H4 (cell line): ENCODE results near the gene TACR1. TPM values are rescaled to one million over a fixed set of nuclear protein-coding genes. Genes with fewer than 3 reads are reported as not detected.
"Not testable (repeated sequence)": the region's sequence is repeated elsewhere in the genome, so short reads cannot be mapped to it uniquely, and the experiment has no call there.

Source experiments
- DNase-seq: peaks from one replicate; pipeline ENCODE4 v3.0.0-alpha.2; 2015; ENCODE audit warnings: low spot score
- total RNA-seq: library from RNA; depleted of rRNA; stranded (reverse); fragments of >200 nt; shearing (Covaris generic); gene quantifications from 2 replicates; pipeline ENCODE4 v1.2.3, GENCODE V29; 2014

Gene TACR1
- total RNA-seq, 1 experiment from 2014 or later = 0.14 TPM

DNA sequence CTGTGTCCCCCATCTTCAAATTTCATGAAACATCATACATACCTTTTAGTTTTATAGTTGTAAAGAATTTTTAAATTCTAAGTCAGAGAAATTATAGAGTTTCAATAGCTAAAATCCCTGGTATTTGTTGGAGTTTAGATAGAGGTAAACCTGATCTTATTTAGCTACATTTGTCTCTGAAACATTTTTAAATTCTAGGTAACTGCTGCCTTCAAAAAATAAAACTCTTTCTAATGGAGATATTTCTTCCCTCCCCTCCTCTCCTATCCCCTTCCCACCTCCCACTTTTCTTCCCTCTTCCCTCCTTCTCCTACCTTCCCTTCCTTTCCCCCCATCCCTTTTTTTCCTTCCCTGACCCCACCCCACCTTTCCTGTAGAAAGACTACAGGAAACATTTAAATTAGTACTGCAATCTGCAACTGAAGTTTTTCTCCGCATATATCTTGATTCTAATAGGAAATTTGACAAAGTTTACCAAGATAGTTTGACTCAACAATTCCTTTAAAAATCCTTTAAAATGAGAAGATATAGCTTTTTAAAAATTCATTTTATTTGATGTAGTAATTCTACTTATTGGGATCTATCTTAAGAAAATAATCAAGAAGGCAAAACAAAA lies 4.1 kb downstream of the TACR1 start:
- no peak for DNase-seq

DNA sequence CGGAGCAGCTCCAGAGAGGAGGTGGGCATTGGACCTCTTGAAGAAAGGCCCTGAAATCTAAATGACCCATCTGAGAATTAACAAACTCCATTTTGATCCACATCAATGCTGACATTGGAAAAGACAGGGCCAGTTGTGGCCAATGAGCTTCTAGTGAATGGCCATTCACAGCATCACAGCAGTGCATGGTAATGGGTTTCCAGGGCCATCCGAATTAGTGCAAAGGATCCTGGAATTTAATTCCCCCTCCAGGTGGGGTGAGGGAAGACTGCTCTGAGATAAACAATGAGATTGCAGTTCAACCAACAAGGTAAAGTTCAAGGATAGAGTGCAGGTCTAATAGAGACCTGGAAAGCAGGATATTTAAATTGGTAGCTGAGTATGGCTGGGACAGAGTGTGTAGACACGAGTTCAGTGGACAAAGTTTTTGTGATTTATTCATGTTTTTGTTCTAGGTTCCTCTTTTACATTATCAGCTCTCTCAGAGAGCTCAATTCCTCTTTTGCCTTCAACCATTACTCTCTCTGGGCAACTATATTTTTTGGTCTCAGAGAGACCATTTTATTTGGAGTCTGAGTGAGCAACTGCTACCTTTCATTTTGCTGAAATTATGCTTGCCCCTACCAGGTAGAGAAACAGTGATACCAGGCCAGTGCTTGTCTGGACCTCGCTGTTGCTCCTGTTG lies 5.0 kb downstream of the TACR1 start:
- no peak for DNase-seq

DNA sequence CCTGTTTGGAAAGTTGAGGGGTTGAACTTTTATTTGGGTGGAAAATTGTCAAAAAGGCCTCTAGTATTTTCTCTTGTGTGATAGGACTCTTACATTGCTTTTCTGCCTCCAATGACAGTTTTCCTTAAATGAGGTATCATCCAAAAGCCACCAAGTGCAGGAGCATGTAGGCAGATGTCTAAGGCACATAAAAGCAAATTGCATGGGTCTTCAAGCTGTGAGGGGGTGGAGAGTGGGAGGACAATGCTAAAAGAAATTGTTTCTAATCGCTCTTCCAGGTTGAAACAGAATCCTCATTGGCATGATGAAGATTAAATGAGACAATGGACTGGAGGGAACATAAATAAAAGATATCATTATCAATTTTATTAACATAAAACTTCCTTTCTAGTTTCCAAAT lies 6.8 kb downstream of the TACR1 start:
- DNase-seq = no peak

DNA sequence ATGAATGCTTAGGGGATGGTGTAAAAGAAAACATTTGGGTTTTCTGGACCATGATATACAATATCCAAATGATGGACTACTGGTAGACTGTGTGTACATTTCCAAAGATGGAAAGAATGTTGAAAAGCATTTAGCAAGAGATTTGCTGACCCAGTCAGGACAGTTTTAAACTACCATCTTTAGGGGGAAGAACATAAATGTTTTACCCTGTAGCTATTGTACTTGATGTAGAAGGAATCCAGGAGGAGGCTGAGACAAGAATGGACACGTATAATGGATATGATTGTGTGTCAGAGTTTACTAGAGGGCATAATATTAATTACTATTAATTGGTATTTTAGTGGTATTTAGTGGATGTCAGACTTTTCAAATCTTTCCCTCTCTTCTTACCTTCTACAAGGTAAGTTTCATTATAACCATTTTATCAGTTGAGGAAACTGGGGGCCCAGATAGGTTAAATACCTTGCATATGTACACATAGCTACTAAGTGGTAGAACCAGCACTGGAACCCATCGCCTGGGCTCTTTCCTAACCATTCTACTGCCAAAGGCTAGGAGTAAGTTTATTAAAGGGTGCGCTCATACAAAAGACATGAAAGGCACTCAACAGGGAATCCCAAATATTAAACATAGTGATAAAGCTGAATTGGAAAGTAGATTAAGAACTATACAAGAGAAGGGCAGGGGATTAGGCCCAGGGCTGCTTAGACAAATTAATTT lies 8.9 kb downstream of the TACR1 start:
- no peak for DNase-seq

DNA sequence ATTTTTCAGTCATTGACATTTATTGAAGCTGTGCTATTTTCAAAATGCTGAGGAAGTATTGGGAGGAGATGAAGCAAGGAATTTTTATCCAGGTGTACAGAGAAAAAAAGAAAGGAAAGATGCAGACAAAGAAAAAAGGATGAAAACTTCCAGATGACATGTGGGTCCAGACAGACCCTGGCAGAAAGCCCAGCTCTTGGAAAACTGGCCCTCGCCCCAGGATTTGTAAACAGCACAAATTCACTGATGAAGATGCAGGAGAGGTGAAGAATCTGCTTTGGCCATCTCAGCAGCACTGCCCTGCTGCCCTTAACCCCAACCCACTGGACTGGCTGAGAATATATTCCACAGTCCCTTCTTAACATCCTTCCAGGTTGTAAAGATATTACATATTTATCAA lies 12.5 kb downstream of the TACR1 start:
- no peak for DNase-seq

DNA sequence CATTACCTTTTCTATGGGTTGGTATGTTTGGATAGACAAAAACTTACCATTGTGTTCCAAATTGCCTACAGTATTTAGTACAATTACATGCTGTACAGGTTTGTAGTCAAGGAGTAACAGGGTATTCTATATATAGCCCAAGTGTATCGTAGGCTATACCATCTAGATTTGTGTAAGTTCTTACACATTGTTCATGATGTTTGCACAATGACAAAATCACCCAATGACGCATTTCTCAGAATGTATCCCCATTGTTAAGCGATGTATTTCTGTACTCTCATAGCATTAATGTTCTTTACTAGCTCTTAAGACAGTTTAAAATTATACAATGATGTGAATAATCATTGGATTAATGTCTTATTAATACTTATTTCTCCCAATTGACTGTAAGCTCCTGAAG lies 16.7 kb downstream of the TACR1 start:
- DNase-seq = no peak

DNA sequence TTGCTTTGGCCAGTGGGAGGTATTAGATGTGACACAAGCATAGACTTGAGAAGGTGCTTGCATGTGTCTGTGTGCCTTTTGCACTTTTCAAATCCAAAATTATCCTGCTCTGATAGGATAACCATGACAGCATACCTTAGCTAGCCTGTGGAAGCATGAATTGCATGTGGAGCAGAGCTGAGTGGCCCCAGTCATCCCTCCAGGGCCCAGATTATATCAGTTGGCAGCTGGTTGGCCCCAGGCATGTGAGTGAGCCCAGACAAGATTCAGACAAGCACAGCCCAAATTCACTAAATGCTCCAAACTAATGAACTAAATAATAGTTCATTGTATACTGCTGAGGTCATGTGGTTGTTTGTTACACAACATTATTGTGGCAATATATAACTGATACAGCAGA lies 18.8 kb downstream of the TACR1 start:
- DNase-seq = no peak

DNA sequence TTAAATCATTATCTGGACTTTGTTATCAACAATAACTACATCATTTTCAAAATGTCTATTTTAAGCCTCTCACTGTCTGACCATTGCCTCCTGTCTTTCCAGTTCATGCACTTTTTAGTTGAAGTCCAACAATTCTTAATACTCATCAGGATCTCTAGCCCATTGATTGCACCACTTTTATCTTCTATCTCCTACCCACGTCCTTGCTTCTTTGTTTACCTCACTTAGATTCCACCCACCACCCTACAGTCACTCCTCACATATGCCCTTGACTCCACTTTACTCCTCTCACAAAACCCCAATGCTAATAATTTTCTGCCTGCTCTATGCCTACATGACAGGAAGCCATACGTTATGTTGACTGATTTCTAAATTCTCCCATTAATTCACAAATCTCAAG lies 21.9 kb downstream of the TACR1 start:
- DNase-seq = no peak

DNA sequence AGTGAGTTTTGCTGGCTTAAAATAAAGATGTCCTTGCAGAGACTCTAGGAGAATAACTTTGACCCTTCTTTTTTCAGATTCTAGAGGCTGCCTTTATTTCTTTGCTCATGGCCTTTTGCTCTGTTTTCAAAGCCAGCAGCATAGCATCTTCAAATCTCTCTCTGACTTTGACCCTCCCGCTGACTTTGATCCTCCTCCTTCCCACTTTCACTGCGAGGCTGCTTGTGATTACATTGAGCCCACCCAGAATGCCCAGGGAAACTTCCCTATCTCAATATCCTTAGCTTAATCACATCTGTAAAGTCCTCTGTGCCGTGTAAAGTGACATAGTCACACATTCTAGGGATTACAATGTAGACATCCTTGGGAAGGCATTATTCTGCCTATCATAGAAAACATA lies 23.9 kb downstream of the TACR1 start:
- DNase-seq = no peak

DNA sequence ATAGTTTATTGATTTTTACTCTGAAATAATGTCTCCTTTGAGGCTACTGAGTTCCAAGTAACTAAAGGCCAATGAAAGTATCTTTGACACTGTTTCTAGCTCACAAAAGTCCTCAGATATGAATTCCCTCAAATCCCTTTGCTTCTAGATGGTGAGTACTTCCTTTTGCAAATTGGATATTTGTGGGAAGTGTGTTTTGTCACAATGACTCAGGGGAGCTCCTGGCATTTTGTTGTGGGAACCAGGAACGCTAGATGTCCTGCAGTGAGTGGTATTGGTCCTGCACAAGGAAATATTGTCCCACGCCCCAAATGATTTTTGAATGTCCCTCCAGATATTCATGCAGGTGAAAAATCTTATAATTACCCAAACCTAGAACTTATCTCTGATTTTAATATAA lies 24.3 kb downstream of the TACR1 start:
- no peak for DNase-seq

DNA sequence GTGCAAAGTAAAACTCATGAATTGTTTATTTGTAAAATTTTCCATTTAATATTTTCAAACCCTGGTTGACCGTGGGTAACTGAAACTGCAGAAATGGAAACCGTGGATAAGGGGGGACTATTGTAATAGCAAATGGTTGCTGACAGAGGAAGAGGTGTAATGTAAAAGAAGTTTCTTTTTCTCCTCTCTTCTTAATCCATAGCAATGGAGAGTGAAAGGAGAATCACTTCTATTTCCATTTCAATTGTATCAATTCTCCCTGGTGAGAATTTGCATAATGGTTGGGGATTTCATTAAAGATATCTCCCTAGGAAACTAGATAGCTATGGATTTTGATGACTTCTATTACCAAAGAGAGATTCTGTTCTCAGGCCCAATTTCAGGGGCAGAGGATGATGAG lies 24.8 kb downstream of the TACR1 start:
- DNase-seq = no peak

DNA sequence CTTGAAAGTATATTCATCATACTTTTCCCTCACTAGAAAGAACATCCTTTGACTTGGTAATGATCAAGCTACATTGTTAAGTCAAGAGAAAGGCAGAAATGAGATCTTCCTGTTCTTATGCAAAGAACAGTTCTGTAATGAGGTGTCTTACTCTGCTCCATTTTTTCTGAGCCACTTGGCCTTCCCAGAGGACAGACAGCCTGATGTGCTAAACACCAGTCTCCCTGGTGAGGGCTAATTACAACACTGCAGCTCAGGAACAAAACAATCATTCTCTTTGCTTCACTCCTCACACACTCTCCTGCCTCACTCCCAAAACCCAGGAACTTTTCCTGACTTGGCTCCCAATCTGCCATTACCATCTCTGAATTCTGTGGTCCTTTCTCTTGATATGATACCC lies 25.6 kb downstream of the TACR1 start:
- no peak for DNase-seq

DNA sequence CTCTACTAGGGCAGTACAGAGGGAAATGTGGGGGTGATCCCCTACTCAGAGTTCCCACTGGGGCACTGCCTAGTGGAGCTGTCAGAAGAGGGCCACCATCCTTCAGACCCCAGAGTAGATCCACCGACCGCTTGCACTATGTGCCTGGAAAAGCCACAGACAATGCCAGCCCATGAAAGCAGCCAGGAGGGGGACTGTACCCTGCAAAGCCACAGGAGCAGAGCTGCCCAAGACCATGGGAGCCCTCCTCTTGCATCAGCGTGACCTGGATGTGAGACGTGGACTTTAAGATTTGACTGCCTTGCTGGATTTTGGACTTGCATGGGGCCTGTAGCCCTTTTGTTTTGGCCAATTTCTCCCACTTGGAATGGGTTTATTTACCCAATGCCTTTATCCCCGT lies 27.9 kb downstream of the TACR1 start:
- DNase-seq = not testable (repeated sequence)

DNA sequence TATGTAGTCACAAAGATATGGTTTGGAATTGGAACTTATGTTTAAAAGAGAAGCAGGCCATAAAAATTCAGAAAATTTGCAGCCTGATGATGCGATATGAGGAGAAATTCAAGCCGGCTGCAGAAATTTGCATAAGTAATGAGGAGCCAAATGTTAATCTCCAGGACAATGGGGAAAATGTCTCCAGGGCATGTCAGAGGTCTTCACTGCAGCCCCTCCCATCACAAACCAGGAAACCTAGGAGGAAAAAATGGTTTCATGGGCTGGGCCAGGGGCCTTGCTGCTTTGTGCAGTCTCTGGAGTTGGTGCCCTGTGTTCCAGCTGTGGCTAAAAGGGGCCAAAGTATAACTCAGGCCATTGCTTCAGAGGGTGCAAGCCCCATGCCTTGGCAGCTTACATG lies 28.4 kb downstream of the TACR1 start:
- DNase-seq = no peak

DNA sequence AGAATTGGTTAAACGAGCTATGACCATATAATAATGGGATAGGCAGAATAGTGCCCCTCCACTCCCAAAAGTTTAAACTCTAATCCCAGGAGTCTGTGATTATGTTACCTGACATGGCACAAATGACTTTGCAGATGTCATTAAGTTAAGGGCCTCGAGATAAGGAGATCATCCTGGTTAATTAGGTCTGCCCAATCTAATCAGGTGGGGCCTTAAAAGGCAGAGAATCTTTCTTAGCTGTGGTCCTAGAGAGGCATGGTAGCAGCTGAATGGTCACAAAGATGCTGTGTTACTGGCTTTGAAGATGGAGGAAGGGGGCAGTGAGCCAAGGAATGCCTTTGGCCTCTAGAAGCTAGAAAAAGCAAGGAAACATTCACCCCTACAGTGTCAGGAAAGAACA lies 31.1 kb downstream of the TACR1 start:
- no peak for DNase-seq

DNA sequence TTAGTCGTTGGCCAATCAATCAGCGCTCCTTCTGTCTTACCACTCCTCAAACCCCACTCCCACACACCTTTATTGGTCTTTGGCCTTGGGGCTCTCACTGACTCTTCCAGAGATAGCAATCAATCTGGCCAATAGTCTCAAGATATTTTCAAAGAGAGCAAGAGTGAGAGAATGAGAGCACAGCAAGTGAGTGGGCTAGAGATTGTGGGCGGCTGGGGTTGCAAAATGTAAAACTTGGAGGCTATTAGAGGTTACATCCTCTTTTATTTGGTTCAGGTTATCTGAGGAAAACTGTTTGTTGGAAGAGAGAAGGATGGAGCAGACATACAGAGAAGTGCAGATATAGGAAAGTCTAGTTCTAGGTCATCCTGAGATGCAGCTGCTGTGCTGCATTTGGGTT lies 32.8 kb downstream of the TACR1 start:
- no peak for DNase-seq

DNA sequence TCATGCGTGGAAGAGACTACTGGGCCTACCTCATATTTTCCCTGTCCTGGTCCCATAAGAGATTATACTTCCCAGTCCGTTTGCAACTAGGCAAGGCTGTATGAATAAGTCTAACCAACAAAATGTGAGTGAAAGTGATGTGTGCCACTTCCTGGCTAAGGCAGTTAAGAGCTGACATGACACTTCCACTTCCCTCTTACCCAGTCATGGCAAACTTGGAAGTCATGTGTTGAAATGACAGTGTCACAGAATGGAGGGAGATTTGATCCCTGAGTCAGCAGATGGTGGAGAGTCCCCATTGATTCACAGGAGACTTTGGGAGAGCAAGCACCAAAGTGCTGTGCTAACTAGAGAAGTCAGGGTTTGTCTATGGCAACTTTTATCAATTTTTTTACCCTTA lies 36.4 kb downstream of the TACR1 start:
- DNase-seq = no peak

DNA sequence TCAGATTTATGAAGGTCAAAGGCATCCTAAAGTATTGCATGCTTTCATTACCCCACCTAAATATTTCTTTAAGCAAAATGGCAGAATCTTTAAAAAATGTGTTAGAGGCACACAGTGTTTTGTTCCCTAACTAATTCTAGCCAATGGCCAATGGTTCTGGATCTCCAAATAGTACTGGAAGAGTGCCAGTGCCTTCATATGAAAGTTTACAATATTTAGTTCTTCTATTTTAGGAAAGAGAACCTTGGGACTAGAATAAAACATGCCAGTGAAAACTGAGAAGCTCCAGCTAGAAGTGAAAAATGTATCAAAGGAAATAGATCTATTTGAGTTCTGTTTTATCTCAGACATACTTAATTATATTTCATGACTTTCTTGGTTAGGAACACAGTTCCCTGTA lies 37.1 kb downstream of the TACR1 start:
- DNase-seq = no peak

DNA sequence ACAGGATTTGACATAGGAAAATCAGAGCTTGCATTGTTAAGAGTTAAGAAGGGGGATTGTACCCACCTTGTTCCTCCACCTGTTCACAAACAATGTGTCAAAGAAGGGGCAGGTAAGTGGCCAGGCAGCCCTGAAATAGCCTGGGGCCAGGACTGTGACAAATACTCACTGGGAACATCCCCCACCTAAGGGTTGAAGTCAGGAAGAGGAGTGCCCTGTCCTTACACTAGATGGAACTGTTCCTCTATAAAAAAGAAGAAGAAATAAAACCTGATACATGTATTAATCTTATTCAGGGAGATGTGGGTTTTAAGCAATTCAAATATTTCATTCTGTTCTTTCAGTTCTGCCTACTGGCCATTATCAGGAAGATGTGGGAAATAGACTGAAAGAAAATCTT lies 41.9 kb downstream of the TACR1 start:
- no peak for DNase-seq

DNA sequence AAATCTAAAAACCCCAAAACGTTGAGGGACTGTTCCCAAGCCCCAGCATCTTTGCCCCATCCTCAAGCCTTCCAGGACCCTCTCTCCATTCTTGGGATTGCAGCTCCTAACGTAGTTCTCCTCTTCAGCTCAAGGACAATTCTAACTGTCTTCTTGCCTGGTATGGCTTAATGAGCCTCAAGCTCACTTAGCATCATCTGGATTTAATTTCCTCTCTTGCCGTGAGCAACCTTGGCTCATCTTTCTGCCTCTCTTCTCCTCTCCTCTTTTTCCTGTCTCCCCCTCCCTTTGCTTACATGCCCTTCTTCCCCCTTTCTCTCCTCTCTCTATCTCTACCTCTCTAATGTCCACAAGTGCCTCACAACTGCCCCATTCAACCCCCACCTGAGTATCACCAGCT lies 44.2 kb downstream of the TACR1 start:
- no peak for DNase-seq

DNA sequence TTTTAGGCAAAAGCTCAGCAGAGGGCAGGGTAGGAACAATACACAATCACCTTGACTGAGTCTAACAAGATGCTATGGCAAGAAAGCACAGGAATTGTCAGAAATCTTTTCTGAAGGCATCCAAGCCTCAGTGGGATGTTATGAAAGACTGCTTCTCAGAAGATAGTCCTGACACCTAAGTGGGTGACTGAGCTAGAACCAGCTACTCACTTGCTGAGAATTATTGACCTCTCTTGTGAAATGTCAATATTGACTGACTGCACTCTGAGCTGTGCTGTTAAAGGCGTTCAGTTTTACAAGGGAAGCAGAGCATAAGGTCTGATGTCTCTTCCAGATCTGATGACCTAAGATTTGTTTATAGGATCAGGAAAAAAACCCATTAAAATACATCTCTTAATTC lies 46.1 kb downstream of the TACR1 start:
- DNase-seq = no peak

DNA sequence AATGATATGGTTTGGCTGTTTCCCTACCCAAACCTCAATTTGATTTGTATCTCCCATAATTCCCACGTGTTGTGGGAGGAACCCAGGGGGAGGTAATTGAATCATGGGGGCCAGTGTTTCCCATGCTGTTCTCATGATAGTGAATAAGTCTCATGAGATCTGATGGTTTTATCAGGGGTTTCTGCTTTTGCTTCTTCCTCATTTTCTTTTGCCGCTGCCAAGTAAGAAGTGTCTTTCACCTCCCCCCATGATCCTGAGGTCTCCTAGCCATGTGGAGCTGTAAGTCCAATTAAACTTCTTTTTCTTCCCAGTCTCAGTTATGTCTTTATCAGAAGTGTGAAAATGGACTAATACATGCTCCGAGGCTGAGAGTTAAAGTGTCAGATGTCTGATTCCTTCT lies 47.1 kb downstream of the TACR1 start:
- not testable (repeated sequence) for DNase-seq

DNA sequence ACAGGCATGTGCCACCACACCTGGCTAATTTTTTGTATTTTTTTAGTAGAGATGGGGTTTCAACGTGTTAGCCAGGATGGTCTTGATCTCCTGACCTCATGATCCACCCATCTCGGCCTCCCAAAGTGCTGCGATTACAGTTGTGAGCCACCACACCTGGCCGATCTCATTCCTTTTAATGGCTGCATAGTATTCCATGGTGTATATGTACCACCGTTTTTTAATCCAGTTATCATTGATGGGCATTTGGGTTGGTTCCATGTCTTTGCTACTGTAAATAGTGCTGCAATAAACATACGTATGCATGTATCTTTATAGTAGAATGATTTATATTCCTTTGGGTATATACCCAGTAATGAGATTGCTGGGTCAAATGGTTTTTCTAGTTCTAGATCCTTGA lies 51.4 kb downstream of the TACR1 start:
- not testable (repeated sequence) for DNase-seq
